HEK293 (cell line): Measurements from ENCODE around the gene SPEM3.

Experiments used
- CTCF ChIA-PET: fragments of 350-600 bp; formaldehyde crosslinking; extraction: SDS; loops from one replicate; lab custom pipeline; 2021; ENCODE audit warnings: antibody characterized with exemption; lab: Yijun Ruan, JAX
- POLR2A ChIA-PET: fragments of 300-600 bp; formaldehyde crosslinking; extraction: SDS; loops from one replicate; lab custom pipeline; 2020; ENCODE audit warnings: antibody characterized with exemption, inconsistent platforms; lab: Yijun Ruan, JAX
- H3K27ac ChIP-seq: fragments of 200-500 bp; sonication (Bioruptor generic); 2 replicates; pipeline ENCODE4 v1.5.1; 2014; ENCODE audit warnings: low read depth, low read length, control low read depth, inconsistent platforms; ENCODE audit errors: extremely low read depth
- H3K36me3 ChIP-seq, 2 experiments: fragments of 200-500 bp in 1 of 2; sonication (Bioruptor generic) in 1 of 2; 1 replicate in 1 of 2; 2 replicates in 1 of 2; pipeline ENCODE4 v1.5.1; 2014 to 2017; ENCODE audit warnings: inconsistent platforms in 2 of 2, low read length in 2 of 2; ENCODE audit not compliant: control insufficient read depth in 2 of 2, insufficient read depth in 1 of 2
- H3K4me1 ChIP-seq: fragments of 200-500 bp; sonication (Bioruptor generic); 2 replicates; pipeline ENCODE4 v1.5.1; 2014; ENCODE audit warnings: mild to moderate bottlenecking, low read length, inconsistent platforms; ENCODE audit not compliant: control insufficient read depth, insufficient read depth
- H3K4me3 ChIP-seq: 2 replicates; pipeline ENCODE4 v1.5.1; 2011; ENCODE audit warnings: low read depth, mild to moderate bottlenecking, control low read depth, low read length, moderate library complexity
- H3K9me3 ChIP-seq: fragments of 200-500 bp; sonication (Bioruptor generic); 2 replicates; pipeline ENCODE4 v1.5.1; 2014; ENCODE audit warnings: low read depth, low read length, inconsistent platforms; ENCODE audit not compliant: control insufficient read depth, insufficient read depth
- FEZF1 ChIP-seq: fragments of 450-650 bp; formaldehyde crosslinking; IDR thresholded peaks from 2 replicates; pipeline ENCODE4 v1.5.1; 2016; ENCODE audit warnings: missing biosample characterization, missing genetic modification characterization
- GLI2 ChIP-seq: fragments of 450-650 bp; formaldehyde crosslinking; IDR thresholded peaks from 2 replicates; pipeline ENCODE4; 2017; ENCODE audit warnings: missing biosample characterization, missing genetic modification characterization, low read depth, borderline replicate concordance
- OVOL3 ChIP-seq: fragments of 450-650 bp; formaldehyde crosslinking; IDR thresholded peaks from 2 replicates; pipeline ENCODE4 v1.5.1; 2016; ENCODE audit warnings: missing biosample characterization, missing genetic modification characterization
- PATZ1 ChIP-seq: fragments of 450-650 bp; formaldehyde crosslinking; IDR thresholded peaks from 2 replicates; pipeline ENCODE4 v1.5.1; 2016; ENCODE audit warnings: missing biosample characterization, missing genetic modification characterization
- PBX3 ChIP-seq: sonication (generic); formaldehyde crosslinking; IDR thresholded peaks from 2 replicates; pipeline ENCODE4 v1.8.1; 2022; ENCODE audit warnings: mild to moderate bottlenecking, moderate library complexity, missing genetic modification reagents
- SP3 ChIP-seq: fragments of 450-650 bp; formaldehyde crosslinking; IDR thresholded peaks from 2 replicates; pipeline ENCODE4 v1.5.1; 2016; ENCODE audit warnings: missing biosample characterization, missing genetic modification characterization
- SP7 ChIP-seq: fragments of 450-650 bp; formaldehyde crosslinking; IDR thresholded peaks from 2 replicates; pipeline ENCODE4 v1.5.1; 2016; ENCODE audit warnings: missing biosample characterization, missing genetic modification characterization
- TSHZ1 ChIP-seq: fragments of 450-650 bp; formaldehyde crosslinking; IDR thresholded peaks from 2 replicates; pipeline ENCODE4 v1.5.1; 2016; ENCODE audit warnings: missing biosample characterization, missing genetic modification characterization, borderline replicate concordance
- ZBTB20 ChIP-seq: fragments of 450-650 bp; formaldehyde crosslinking; IDR thresholded peaks from 2 replicates; pipeline ENCODE4 v1.5.1; 2016; ENCODE audit warnings: missing biosample characterization, missing genetic modification characterization
- ZFP69B ChIP-seq: fragments of 450-650 bp; formaldehyde crosslinking; IDR thresholded peaks from 2 replicates; pipeline ENCODE4 v1.5.1; 2016; ENCODE audit warnings: missing biosample characterization, missing genetic modification characterization
- ZNF112 ChIP-seq: fragments of 450-650 bp; formaldehyde crosslinking; IDR thresholded peaks from 2 replicates; pipeline ENCODE4 v1.5.0; 2017; ENCODE audit warnings: missing biosample characterization, missing genetic modification characterization
- ZNF157 ChIP-seq: fragments of 450-650 bp; formaldehyde crosslinking; IDR thresholded peaks from 2 replicates; pipeline ENCODE4 v1.5.1; 2016; ENCODE audit warnings: missing biosample characterization, missing genetic modification characterization
- ZNF175 ChIP-seq: fragments of 450-650 bp; formaldehyde crosslinking; IDR thresholded peaks from 2 replicates; pipeline ENCODE4 v1.5.1; 2016; ENCODE audit warnings: missing biosample characterization, missing genetic modification characterization
- ZNF311 ChIP-seq: fragments of 450-650 bp; formaldehyde crosslinking; IDR thresholded peaks from 2 replicates; pipeline ENCODE4 v1.5.1; 2017; ENCODE audit warnings: missing biosample characterization, missing genetic modification characterization, borderline replicate concordance
- ZNF341 ChIP-seq: fragments of 450-650 bp; formaldehyde crosslinking; IDR thresholded peaks from 2 replicates; pipeline ENCODE4; 2016; ENCODE audit warnings: low read depth, missing biosample characterization, missing genetic modification characterization
- ZNF394 ChIP-seq: fragments of 450-650 bp; formaldehyde crosslinking; IDR thresholded peaks from 2 replicates; pipeline ENCODE4 v1.5.1; 2016; ENCODE audit warnings: missing biosample characterization, missing genetic modification characterization, mild to moderate bottlenecking, moderate library complexity, borderline replicate concordance
- ZNF501 ChIP-seq: fragments of 450-650 bp; formaldehyde crosslinking; IDR thresholded peaks from 2 replicates; pipeline ENCODE4 v1.5.1; 2016; ENCODE audit warnings: missing biosample characterization, missing genetic modification characterization
- ZNF521 ChIP-seq: fragments of 450-650 bp; formaldehyde crosslinking; IDR thresholded peaks from 2 replicates; pipeline ENCODE4 v1.5.1; 2017; ENCODE audit warnings: missing biosample characterization, mild to moderate bottlenecking, missing genetic modification characterization
- ZNF639 ChIP-seq: fragments of 450-650 bp; formaldehyde crosslinking; IDR thresholded peaks from 2 replicates; pipeline ENCODE4 v1.5.1; 2016; ENCODE audit warnings: missing biosample characterization, missing genetic modification characterization
- ZNF830 ChIP-seq: fragments of 450-650 bp; IDR thresholded peaks from 2 replicates; pipeline ENCODE4 v1.5.0; 2018; ENCODE audit warnings: missing biosample characterization, missing genetic modification characterization, low read depth, mild to moderate bottlenecking, moderate library complexity
- ZSCAN16 ChIP-seq: fragments of 450-650 bp; formaldehyde crosslinking; IDR thresholded peaks from 2 replicates; pipeline ENCODE4 v1.5.1; 2016; ENCODE audit warnings: missing biosample characterization, missing genetic modification characterization

SPEM3 gene

GRCh38 chr17:7476951-7477350 is 48.3 kb downstream of the SPEM3 start:
- TF ChIP-seq ZNF112 (no peak), ZBTB20 (tag by site-specific recombination) (no peak), ZNF501 (tag by site-specific recombination) (no peak), ZNF341 (tag by site-specific recombination) (no peak), ZNF394 (tag by site-specific recombination) (no peak)
- Histone ChIP-seq H3K36me3 (no peaks in the 10 kb centered on the region; a peak in 1 of 3 replicates), H3K4me3 (no peak overlapping the region), H3K9me3 (no peaks in the 10 kb centered on the region), H3K27ac (no peak overlapping the region; the same call in 1 of the 2 replicates), H3K4me1 (peaks cover 15% of the 10 kb centered on the region)
- POLR2A ChIA-PET: interaction anchor here (0.6 to 2.4 kb wide), 4 partner anchors 8 to 73 kb away, joined by 3 to 19 read pairs (median 8); partner anchors contain the start of genes POLR2A and TMEM256
- CTCF ChIA-PET: interaction anchor here (0.5 to 2.8 kb wide), 7 partner anchors 31 to 157 kb away, joined by 3 to 12 read pairs (median 6); partner anchors contain the start of gene TMEM102

GRCh38 chr17:7477392-7478275 is 49.0 kb downstream of the SPEM3 start:
- peak overlapping the region; percentile 97; the same call in 1 of the 2 replicates for H3K27ac ChIP-seq
- H3K9me3 ChIP-seq: no peaks in the 10 kb centered on the region
- POLR2A ChIA-PET: interaction anchor here (1.0 to 2.4 kb wide), 2 partner anchors 7 to 42 kb away, joined by 3 to 19 read pairs; partner anchors contain the start of genes POLR2A and TMEM102
- no peaks in the 10 kb centered on the region; a peak in 1 of 3 replicates for H3K36me3 ChIP-seq
- CTCF ChIA-PET: interaction anchor here (0.5 to 3.4 kb wide), 6 partner anchors 32 to 156 kb away, joined by 3 to 14 read pairs (median 7); partner anchors contain the start of gene TMEM102
- peaks cover 15% of the 10 kb centered on the region for H3K4me1 ChIP-seq
- H3K4me3 ChIP-seq: no peak overlapping the region; the same call in 1 of the 2 replicates
- TF ChIP-seq ZFP69B (tag by site-specific recombination) (peak; percentile 59), FEZF1 (tag by site-specific recombination) (no peak), TSHZ1 (tag by site-specific recombination) (no peak), ZNF311 (no peak), ZSCAN16 (tag by site-specific recombination) (no peak), GLI2 (tag by site-specific recombination) (no peak), ZNF830 (tag by site-specific recombination) (no peak), ZNF639 (tag by site-specific recombination) (no peak), OVOL3 (tag by site-specific recombination) (no peak), SP3 (tag by site-specific recombination) (no peak), ZNF157 (tag by site-specific recombination) (no peak), PATZ1 (tag by site-specific recombination) (0 out of 2 replicates have a peak, but pooled peaks have one; percentile 30), ZNF521 (no peak), PBX3 (CRISPR knock-in tag) (no peak), ZNF175 (tag by site-specific recombination) (no peak), SP7 (tag by site-specific recombination) (peak; percentile 85)
